RWPE1 (cell line): ENCODE measurements around the gene KLRC4.
"Not testable (repeated sequence)": the region's sequence is repeated elsewhere in the genome, so short reads cannot be mapped to it uniquely, and the experiment has no call there.

Source experiments
- CTCF ChIA-PET: fragments of 350-600 bp; sonication (Branson Sonifier 250); formaldehyde crosslinking; extraction: SDS; loops from one replicate; lab custom pipeline; 2021; lab: Yijun Ruan, JAX
- POLR2A ChIA-PET: fragments of 400-600 bp; formaldehyde crosslinking; extraction: SDS; loops from one replicate; lab custom pipeline; 2020; ENCODE audit warnings: antibody characterized with exemption; ENCODE audit not compliant: low non-redundant PET; lab: Yijun Ruan, JAX
- DNase-seq: peaks from one replicate; pipeline ENCODE4 v3.0.0; 2012; ENCODE audit warnings: low spot score
- H3K27ac ChIP-seq: fragments of 450-650 bp; 2 replicates; pipeline ENCODE4 v1.5.1; 2017
- TF ChIP-seq, protein P1 (sequence below): fragments of 450-650 bp; conservative IDR thresholded peaks from 2 replicates; pipeline ENCODE4 v1.5.1; 2017; ENCODE audit warnings: low read depth, mild to moderate bottlenecking

The KLRC4 gene

DNA sequence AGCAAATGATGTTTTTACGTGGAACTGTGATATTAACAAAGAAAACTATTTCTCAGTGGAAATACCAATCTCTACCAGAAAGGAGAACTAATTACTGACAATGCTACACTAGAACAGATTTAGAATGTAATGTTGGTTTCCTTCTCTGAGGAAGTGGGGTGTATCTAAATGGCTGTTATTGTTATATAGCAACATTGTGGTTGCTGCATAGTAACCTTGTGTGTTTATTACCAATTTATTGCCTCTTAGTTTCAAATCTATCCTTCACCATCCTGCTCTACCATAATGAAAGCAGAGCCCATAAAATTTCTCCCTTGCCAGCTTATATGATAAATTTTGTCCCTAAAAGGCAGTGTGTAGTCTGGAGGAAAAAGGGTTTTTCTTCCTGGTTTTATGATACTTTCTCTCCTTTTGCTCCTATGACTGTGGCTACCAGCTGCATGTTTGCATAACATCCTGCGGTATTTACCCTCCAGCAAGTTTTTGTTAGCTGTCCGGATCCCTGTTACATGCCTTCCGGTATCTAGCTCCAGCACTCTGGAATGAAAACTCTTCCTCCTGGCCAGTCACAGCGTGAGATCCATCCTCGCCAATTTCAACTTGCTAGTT, 14.1 kb downstream of the KLRC4 start:
- POLR2A ChIA-PET = no interaction called here
- H3K27ac ChIP-seq = peak overlapping the region; percentile 78
- TF ChIP-seq, protein P1, sequence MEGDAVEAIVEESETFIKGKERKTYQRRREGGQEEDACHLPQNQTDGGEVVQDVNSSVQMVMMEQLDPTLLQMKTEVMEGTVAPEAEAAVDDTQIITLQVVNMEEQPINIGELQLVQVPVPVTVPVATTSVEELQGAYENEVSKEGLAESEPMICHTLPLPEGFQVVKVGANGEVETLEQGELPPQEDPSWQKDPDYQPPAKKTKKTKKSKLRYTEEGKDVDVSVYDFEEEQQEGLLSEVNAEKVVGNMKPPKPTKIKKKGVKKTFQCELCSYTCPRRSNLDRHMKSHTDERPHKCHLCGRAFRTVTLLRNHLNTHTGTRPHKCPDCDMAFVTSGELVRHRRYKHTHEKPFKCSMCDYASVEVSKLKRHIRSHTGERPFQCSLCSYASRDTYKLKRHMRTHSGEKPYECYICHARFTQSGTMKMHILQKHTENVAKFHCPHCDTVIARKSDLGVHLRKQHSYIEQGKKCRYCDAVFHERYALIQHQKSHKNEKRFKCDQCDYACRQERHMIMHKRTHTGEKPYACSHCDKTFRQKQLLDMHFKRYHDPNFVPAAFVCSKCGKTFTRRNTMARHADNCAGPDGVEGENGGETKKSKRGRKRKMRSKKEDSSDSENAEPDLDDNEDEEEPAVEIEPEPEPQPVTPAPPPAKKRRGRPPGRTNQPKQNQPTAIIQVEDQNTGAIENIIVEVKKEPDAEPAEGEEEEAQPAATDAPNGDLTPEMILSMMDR = no peak
- peak; percentile 62 for DNase-seq
- CTCF ChIA-PET = interaction anchor here (0.7 kb wide), 1 partner anchor 9 kb away, joined by 4 read pairs; no protein-coding TSS in a partner anchor

DNA sequence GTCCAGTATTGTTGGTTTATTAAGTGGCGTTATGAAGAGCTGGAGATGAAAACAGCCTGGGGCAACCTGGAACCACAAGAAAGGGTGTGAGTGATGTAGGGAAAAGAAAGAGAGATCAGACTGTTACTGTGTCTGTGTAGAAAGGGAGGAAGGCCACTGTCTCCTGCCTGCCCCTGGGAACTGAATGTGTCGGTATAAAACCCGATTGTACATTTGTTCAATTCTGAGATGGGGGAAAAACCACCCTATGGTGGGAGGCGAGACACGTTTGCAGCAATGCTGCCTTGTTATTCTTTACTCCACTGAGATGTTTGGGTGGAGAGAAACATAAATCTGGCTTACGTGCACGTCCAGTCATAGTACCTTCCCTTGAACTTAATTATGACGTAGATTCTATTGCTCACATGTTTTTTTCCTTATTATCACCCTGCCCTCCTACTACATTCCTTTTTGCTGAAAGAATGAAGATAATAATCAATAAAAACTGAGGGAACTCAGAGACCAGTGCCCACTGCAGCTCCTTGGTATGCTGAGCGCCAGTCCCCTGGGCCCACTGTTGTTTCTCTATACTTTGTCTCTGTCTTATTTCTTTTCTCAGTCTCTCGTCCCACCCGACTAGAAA, 14.9 kb downstream of the KLRC4 start:
- H3K27ac ChIP-seq, POLR2A ChIA-PET, DNase-seq, CTCF ChIA-PET: not testable (repeated sequence)

DNA sequence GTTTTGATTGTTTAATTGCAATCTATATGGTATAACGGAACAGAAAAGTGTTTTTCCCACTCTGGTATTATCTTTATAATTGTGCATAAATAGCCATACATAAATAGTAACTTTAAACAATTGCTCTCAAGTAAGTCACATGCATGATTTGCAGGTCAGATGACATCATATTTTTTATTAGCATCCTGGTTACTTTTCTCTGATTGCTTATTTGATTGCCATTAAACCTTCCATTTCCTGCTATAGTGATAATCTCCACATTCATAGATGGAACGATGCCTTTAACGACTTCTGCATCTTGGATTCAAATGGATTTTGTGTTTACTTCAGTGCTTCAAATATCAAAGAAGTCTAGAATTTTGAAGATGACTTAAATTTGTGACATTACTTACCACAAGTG, 16.3 kb downstream of the KLRC4 start:
- DNase-seq = no peak
- no peak overlapping the region for H3K27ac ChIP-seq
- TF ChIP-seq, protein P1 = no peak
- POLR2A ChIA-PET = no interaction called here
- CTCF ChIA-PET = no interaction called here

DNA sequence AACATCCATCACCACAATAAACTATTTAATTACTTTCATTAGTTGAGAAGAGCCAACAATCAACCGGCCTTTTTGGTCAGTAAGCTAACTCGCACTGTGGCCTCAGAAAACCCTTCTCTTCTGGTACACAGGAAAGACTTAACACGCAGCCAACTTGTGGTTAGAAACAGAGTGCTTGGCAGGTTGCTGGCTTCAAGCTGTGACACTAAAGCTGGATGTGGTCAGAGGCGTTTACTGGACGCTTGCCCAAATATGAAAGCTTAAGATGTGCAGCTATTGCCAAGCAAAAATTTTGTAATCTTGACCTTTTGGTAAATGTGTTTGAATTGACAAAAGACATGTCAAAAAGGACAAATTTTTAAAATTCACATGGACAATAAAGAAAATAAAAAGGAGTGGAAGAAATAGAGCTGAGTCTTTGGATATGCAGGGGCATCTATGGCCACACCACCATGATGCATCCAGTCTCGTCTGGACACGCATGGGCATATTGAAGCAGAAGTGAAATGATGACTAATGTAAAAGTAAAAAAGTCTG, 17.1 kb downstream of the KLRC4 start:
- TF ChIP-seq, protein P1 = no peak
- CTCF ChIA-PET = interaction anchor here (2.0 kb wide), 1 partner anchor 26 kb away, joined by 5 read pairs; no protein-coding TSS in a partner anchor
- POLR2A ChIA-PET = interaction anchor here (0.5 kb wide), 1 partner anchor 30 kb away, joined by 5 read pairs; no protein-coding TSS in a partner anchor
- peak overlapping the region; percentile 57; the same call in 1 of the 2 replicates for H3K27ac ChIP-seq
- DNase-seq = peak; percentile 68

- CTCF ChIA-PET = interaction anchor here (2.0 kb wide), 1 partner anchor 24 kb away, joined by 5 read pairs; no protein-coding TSS in a partner anchor
- H3K27ac ChIP-seq = peak overlapping the region; percentile 65
- DNase-seq, POLR2A ChIA-PET: not testable (repeated sequence)
Observed at GRCh38 chr12:10390991-10391390, 18.6 kb downstream of the KLRC4 start.

GRCh38 chr12:10389904-10390303, 19.7 kb downstream of the KLRC4 start, which contains the start of gene KLRK1:
KLRK1 (minus strand) TSS chr12:10390041; CDS start chr12:10388810, 1,231 bp downstream.
- CTCF ChIA-PET = no interaction called here

More at GRCh38 chr12:10389904-10390303, 19.7 kb downstream of the KLRC4 start, which contains the start of gene KLRK1:
- POLR2A ChIA-PET = no interaction called here
- no peak for DNase-seq
- TF ChIP-seq, protein P1 = no peak
- peak within 1 kb of the TSS; percentile 65 for H3K27ac ChIP-seq
